BLaER1 (cell line): ENCODE measurements around the gene PZP.

Source experiments
- H3K27ac ChIP-seq: shearing (Covaris generic); formaldehyde crosslinking; 2 replicates; pipeline ENCODE4 v1.8.1; 2022
- H3K27me3 ChIP-seq: shearing (Covaris generic); formaldehyde crosslinking; 2 replicates; pipeline ENCODE4 v1.8.1; 2022
- H3K36me3 ChIP-seq: shearing (Covaris generic); formaldehyde crosslinking; 2 replicates; pipeline ENCODE4 v1.8.1; 2022
- H3K4me1 ChIP-seq: shearing (Covaris generic); formaldehyde crosslinking; 2 replicates; pipeline ENCODE4 v1.8.1; 2022
- H3K4me2 ChIP-seq: shearing (Covaris generic); formaldehyde crosslinking; 2 replicates; pipeline ENCODE4 v1.8.1; 2022
- H3K4me3 ChIP-seq: shearing (Covaris generic); formaldehyde crosslinking; 2 replicates; pipeline ENCODE4 v1.8.1; 2022
- H3K9ac ChIP-seq: shearing (Covaris generic); formaldehyde crosslinking; 2 replicates; pipeline ENCODE4 v1.8.1; 2022
- H3K9me3 ChIP-seq: shearing (Covaris generic); formaldehyde crosslinking; 2 replicates; pipeline ENCODE4 v1.8.1; 2022
- H4K20me1 ChIP-seq: shearing (Covaris generic); formaldehyde crosslinking; 2 replicates; pipeline ENCODE4 v1.8.1; 2022
- Cebpa-rat ChIP-seq: shearing (Covaris generic); IDR thresholded peaks from 2 replicates; pipeline ENCODE4 v1.8.1; 2022

Gene PZP

GRCh38 chr12:9130244-9130643, 78.0 kb downstream of the PZP start:
- no peaks in the 10 kb centered on the region for H3K4me1 ChIP-seq
- H3K27ac ChIP-seq = no peak overlapping the region
- H3K4me2 ChIP-seq = no peak overlapping the region
- no peaks in the 10 kb centered on the region for H3K27me3 ChIP-seq
- H4K20me1 ChIP-seq = no peaks in the 10 kb centered on the region
- no peak overlapping the region for H3K4me3 ChIP-seq
- 0 out of 2 replicates have a peak, but pooled peaks cover 3% of the 10 kb centered on the region for H3K9me3 ChIP-seq
- no peaks in the 10 kb centered on the region for H3K36me3 ChIP-seq
- no peak overlapping the region for H3K9ac ChIP-seq
- no peak for TF ChIP-seq Cebpa-rat

GRCh38 chr12:9127936-9128663, 80.1 kb downstream of the PZP start:
- no peak for TF ChIP-seq Cebpa-rat
- 0 out of 2 replicates have a peak, but pooled peaks cover 3% of the 10 kb centered on the region for H3K9me3 ChIP-seq
- no peak overlapping the region for H3K4me2 ChIP-seq
- H3K9ac ChIP-seq = no peak overlapping the region
- no peaks in the 10 kb centered on the region for H3K27me3 ChIP-seq
- H3K27ac ChIP-seq = no peak overlapping the region
- no peaks in the 10 kb centered on the region for H3K36me3 ChIP-seq
- H3K4me3 ChIP-seq = no peak overlapping the region
- H3K4me1 ChIP-seq = no peaks in the 10 kb centered on the region
- no peaks in the 10 kb centered on the region for H4K20me1 ChIP-seq

- Histone ChIP-seq H3K36me3 (no peaks in the 10 kb centered on the region), H4K20me1 (no peaks in the 10 kb centered on the region), H3K4me3 (no peak overlapping the region), H3K27ac (no peak overlapping the region), H3K9me3 (0 out of 2 replicates have a peak, but pooled peaks cover 3% of the 10 kb centered on the region), H3K4me1 (no peaks in the 10 kb centered on the region), H3K27me3 (no peaks in the 10 kb centered on the region), H3K9ac (no peak overlapping the region), H3K4me2 (no peak overlapping the region)
- no peak for TF ChIP-seq Cebpa-rat
These were observed 80.7 kb downstream of the PZP start for GRCh38 chr12:9127484-9127883.

- H3K27me3 ChIP-seq = no peaks in the 10 kb centered on the region
- no peak overlapping the region for H3K27ac ChIP-seq
- no peaks in the 10 kb centered on the region for H4K20me1 ChIP-seq
- no peak overlapping the region for H3K4me2 ChIP-seq
- no peak overlapping the region for H3K4me3 ChIP-seq
- H3K36me3 ChIP-seq = no peaks in the 10 kb centered on the region
- H3K9me3 ChIP-seq = no peaks in the 10 kb centered on the region
- no peak for TF ChIP-seq Cebpa-rat
- H3K4me1 ChIP-seq = no peaks in the 10 kb centered on the region
- H3K9ac ChIP-seq = no peak overlapping the region
These were observed 83.7 kb downstream of the PZP start for GRCh38 chr12:9124383-9125031.

- Histone ChIP-seq H3K9ac (no peak overlapping the region), H3K9me3 (no peaks in the 10 kb centered on the region), H3K4me3 (no peak overlapping the region), H4K20me1 (no peaks in the 10 kb centered on the region), H3K4me2 (no peak overlapping the region), H3K27me3 (no peaks in the 10 kb centered on the region), H3K27ac (no peak overlapping the region), H3K36me3 (no peaks in the 10 kb centered on the region), H3K4me1 (peaks cover under 1% of the 10 kb centered on the region)
- no peak for TF ChIP-seq Cebpa-rat
These were observed 84.3 kb downstream of the PZP start for GRCh38 chr12:9123781-9124382.

GRCh38 chr12:9122091-9122609, 86.0 kb downstream of the PZP start:
- Histone ChIP-seq H3K9ac (no peak overlapping the region), H3K4me3 (no peak overlapping the region), H3K9me3 (no peaks in the 10 kb centered on the region), H3K27me3 (no peaks in the 10 kb centered on the region), H3K27ac (no peak overlapping the region), H3K36me3 (no peaks in the 10 kb centered on the region), H3K4me2 (no peak overlapping the region), H3K4me1 (peaks cover 18% of the 10 kb centered on the region), H4K20me1 (no peaks in the 10 kb centered on the region)
- TF ChIP-seq Cebpa-rat = no peak

- Histone ChIP-seq H3K4me2 (no peak overlapping the region), H3K4me3 (no peak overlapping the region), H3K9ac (no peak overlapping the region), H3K36me3 (no peaks in the 10 kb centered on the region), H4K20me1 (no peaks in the 10 kb centered on the region), H3K27ac (no peak overlapping the region), H3K27me3 (no peaks in the 10 kb centered on the region), H3K4me1 (peaks cover 33% of the 10 kb centered on the region), H3K9me3 (no peaks in the 10 kb centered on the region)
- TF ChIP-seq Cebpa-rat = no peak
These were observed 87.6 kb downstream of the PZP start for GRCh38 chr12:9120487-9121184.

GRCh38 chr12:9118158-9118557, 90.0 kb downstream of the PZP start:
- no peak for TF ChIP-seq Cebpa-rat
- Histone ChIP-seq H3K36me3 (no peaks in the 10 kb centered on the region), H3K27ac (peak overlapping the region; percentile 44), H3K27me3 (no peaks in the 10 kb centered on the region), H3K4me3 (no peak overlapping the region), H3K4me1 (peaks cover 42% of the 10 kb centered on the region), H4K20me1 (no peaks in the 10 kb centered on the region), H3K9me3 (no peaks in the 10 kb centered on the region), H3K4me2 (peak overlapping the region; percentile 48), H3K9ac (no peak overlapping the region)

- H3K4me2 ChIP-seq = peak within 1 kb of the TSS; percentile 82
- H3K9ac ChIP-seq = no peak within 1 kb of the TSS
- H3K4me1 ChIP-seq = peaks cover 42% of the 10 kb centered on the region
These were observed 92.2 kb downstream of the PZP start, which contains the start of gene A2M for GRCh38 chr12:9115731-9116559. A2M (minus strand) TSS chr12:9115919; CDS start chr12:9115849, 70 bp downstream.

More at GRCh38 chr12:9115731-9116559, 92.2 kb downstream of the PZP start, which contains the start of gene A2M:
- Histone ChIP-seq H3K4me3 (no peak within 1 kb of the TSS; the same call in 1 of the 2 replicates), H3K9me3 (no peaks in the 10 kb centered on the region), H3K36me3 (no peaks in the 10 kb centered on the region), H3K27ac (peak within 1 kb of the TSS; percentile 45), H4K20me1 (no peaks in the 10 kb centered on the region), H3K27me3 (no peaks in the 10 kb centered on the region)
- TF ChIP-seq Cebpa-rat = no peak
